ENCODE results near the gene NGEF. TPM values are rescaled to one million over a fixed set of nuclear protein-coding genes. Genes with fewer than 3 reads are reported as not detected.

Gene NGEF
- total RNA-seq, 2 experiments from 2014 or later = 0.63 TPM; not detected in 1

DNA sequence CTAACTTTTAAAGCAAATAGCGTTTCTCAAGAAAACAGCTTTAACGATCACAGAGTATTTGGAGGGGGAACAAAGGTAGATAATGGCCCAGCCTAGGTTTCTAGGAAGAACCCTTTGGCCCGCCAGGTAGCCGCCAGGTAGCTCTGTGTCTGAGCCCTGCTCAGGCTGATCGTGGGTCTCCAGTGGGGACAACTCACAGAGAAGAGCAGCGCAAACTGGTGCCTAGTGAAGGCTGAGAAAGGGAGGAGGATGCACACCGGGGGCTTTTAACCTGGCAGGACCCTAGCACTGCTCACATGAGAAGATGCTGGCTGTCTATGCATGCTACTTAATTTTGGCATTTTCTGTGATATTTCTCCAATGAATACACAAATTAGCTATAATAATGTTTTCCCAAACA lies 5.8 kb downstream of the NGEF start:
- no peaks in the 10 kb centered on the region for H3K9me3 Mint-ChIP-seq
- CTCF ChIA-PET = interaction anchor here (2.4 kb wide), 1 partner anchor 47 kb away, joined by 8 read pairs; no protein-coding TSS in a partner anchor
- no peak overlapping the region for H3K4me3 Mint-ChIP-seq
- no peaks in the 10 kb centered on the region for H3K4me1 Mint-ChIP-seq (ENCODE audit: low read depth)
- DNase-seq (no peak), ATAC-seq (no peak)
- TF ChIP-seq, protein P1, sequence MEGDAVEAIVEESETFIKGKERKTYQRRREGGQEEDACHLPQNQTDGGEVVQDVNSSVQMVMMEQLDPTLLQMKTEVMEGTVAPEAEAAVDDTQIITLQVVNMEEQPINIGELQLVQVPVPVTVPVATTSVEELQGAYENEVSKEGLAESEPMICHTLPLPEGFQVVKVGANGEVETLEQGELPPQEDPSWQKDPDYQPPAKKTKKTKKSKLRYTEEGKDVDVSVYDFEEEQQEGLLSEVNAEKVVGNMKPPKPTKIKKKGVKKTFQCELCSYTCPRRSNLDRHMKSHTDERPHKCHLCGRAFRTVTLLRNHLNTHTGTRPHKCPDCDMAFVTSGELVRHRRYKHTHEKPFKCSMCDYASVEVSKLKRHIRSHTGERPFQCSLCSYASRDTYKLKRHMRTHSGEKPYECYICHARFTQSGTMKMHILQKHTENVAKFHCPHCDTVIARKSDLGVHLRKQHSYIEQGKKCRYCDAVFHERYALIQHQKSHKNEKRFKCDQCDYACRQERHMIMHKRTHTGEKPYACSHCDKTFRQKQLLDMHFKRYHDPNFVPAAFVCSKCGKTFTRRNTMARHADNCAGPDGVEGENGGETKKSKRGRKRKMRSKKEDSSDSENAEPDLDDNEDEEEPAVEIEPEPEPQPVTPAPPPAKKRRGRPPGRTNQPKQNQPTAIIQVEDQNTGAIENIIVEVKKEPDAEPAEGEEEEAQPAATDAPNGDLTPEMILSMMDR (IDR thresholded peaks at IDR 0.05) = no peak
- POLR2A ChIA-PET = no interaction called here
- no peak overlapping the region for H3K27ac Mint-ChIP-seq
- no peaks in the 10 kb centered on the region for H3K36me3 Mint-ChIP-seq (ENCODE audit: low read depth)
- intact Hi-C loops (cut with micrococcal nuclease) = no loop called here
- no peaks in the 10 kb centered on the region for H3K27me3 Mint-ChIP-seq

GRCh38 chr2:233006648-233007047 lies 6.4 kb downstream of the NGEF start:
- DNase-seq = no peak
- ChIA-PET CTCF (interaction anchor here (2.4 kb wide), 1 partner anchor 47 kb away, joined by 8 read pairs; no protein-coding TSS in a partner anchor), POLR2A (no interaction called here)
- no peak overlapping the region for H3K27ac Mint-ChIP-seq
- no peaks in the 10 kb centered on the region for H3K27me3 Mint-ChIP-seq
- H3K4me3 Mint-ChIP-seq = no peak overlapping the region
- no peaks in the 10 kb centered on the region for H3K36me3 Mint-ChIP-seq (ENCODE audit: low read depth)
- no peaks in the 10 kb centered on the region for H3K4me1 Mint-ChIP-seq (ENCODE audit: low read depth)
- TF ChIP-seq, protein P1 (IDR thresholded peaks at IDR 0.05) = no peak
- intact Hi-C loops (cut with micrococcal nuclease) = no loop called here
- ATAC-seq = no peak
- no peaks in the 10 kb centered on the region for H3K9me3 Mint-ChIP-seq

- H3K4me1 Mint-ChIP-seq (ENCODE audit: low read depth) = no peaks in the 10 kb centered on the region
- ChIA-PET CTCF (no interaction called here), POLR2A (no interaction called here)
- TF ChIP-seq, protein P1 (IDR thresholded peaks at IDR 0.05) = no peak
- H3K4me3 Mint-ChIP-seq = no peak overlapping the region
- intact Hi-C loops (cut with micrococcal nuclease) = no loop called here
- no peaks in the 10 kb centered on the region for H3K27me3 Mint-ChIP-seq
- H3K27ac Mint-ChIP-seq = no peak overlapping the region
- DNase-seq = no peak
- no peaks in the 10 kb centered on the region for H3K9me3 Mint-ChIP-seq
- no peaks in the 10 kb centered on the region for H3K36me3 Mint-ChIP-seq (ENCODE audit: low read depth)
- no peak for ATAC-seq
Measured at GRCh38 chr2:233005096-233005495, 8.0 kb downstream of the NGEF start.

GRCh38 chr2:233003658-233004555 lies 9.1 kb downstream of the NGEF start:
- CTCF ChIA-PET = no interaction called here
- DNase-seq = no peak
- Mint-ChIP-seq H3K27ac (no peak overlapping the region), H3K4me1 (ENCODE audit: low read depth) (no peaks in the 10 kb centered on the region), H3K9me3 (no peaks in the 10 kb centered on the region), H3K36me3 (ENCODE audit: low read depth) (no peaks in the 10 kb centered on the region), H3K4me3 (no peak overlapping the region), H3K27me3 (no peaks in the 10 kb centered on the region)
- POLR2A ChIA-PET = no interaction called here
- TF ChIP-seq, protein P1 (IDR thresholded peaks at IDR 0.05) = no peak
- ATAC-seq = no peak
- intact Hi-C loops (cut with micrococcal nuclease) = no loop called here
